KMS-11 (cell line): ENCODE results near the gene GLB1L2.
"Not testable (repeated sequence)": the region's sequence is repeated elsewhere in the genome, so short reads cannot be mapped to it uniquely, and the experiment has no call there.

Experiments used
- H2AFZ ChIP-seq: fragments of 200-600 bp; sonication (generic); 2 replicates; pipeline ENCODE4 v1.6.1; 2016; ENCODE audit warnings: antibody characterized with exemption, mixed run types, low read depth
- H3K27ac ChIP-seq: fragments of 200-600 bp; sonication (generic); 2 replicates; pipeline ENCODE4 v1.6.1; 2016; ENCODE audit warnings: mild to moderate bottlenecking, mixed run types
- H3K27me3 ChIP-seq: fragments of 200-600 bp; sonication (generic); 2 replicates; pipeline ENCODE4 v1.6.1; 2017; ENCODE audit warnings: mild to moderate bottlenecking, low read depth, mixed run types, moderate library complexity; ENCODE audit not compliant: insufficient read depth
- H3K36me3 ChIP-seq: fragments of 200-600 bp; sonication (generic); 2 replicates; pipeline ENCODE4 v1.6.1; 2017; ENCODE audit warnings: mild to moderate bottlenecking, mixed run types; ENCODE audit not compliant: insufficient read depth
- H3K4me1 ChIP-seq: fragments of 200-600 bp; sonication (generic); 2 replicates; pipeline ENCODE4 v1.6.1; 2016; ENCODE audit warnings: mild to moderate bottlenecking, low read depth, mixed run types; ENCODE audit not compliant: poor library complexity, severe bottlenecking
- H3K4me2 ChIP-seq: fragments of 200-600 bp; sonication (generic); 2 replicates; pipeline ENCODE4 v1.7.0; 2016; ENCODE audit warnings: mild to moderate bottlenecking, mixed run types
- H3K4me3 ChIP-seq: fragments of 200-600 bp; sonication (generic); IDR thresholded peaks from 2 replicates; pipeline ENCODE4 v1.6.1; 2017; ENCODE audit warnings: low read depth, low read length, mixed read lengths; ENCODE audit not compliant: insufficient read depth
- H3K79me2 ChIP-seq: fragments of 200-600 bp; sonication (generic); 2 replicates; pipeline ENCODE4 v1.6.1; 2016; ENCODE audit warnings: low read depth, mixed run types; ENCODE audit not compliant: insufficient read depth
- H3K9ac ChIP-seq: fragments of 200-600 bp; sonication (generic); 2 replicates; pipeline ENCODE4 v1.6.1; 2016; ENCODE audit warnings: mild to moderate bottlenecking, mixed run types
- H4K20me1 ChIP-seq: fragments of 200-600 bp; sonication (generic); 2 replicates; pipeline ENCODE4 v1.6.1; 2016; ENCODE audit warnings: mild to moderate bottlenecking, mixed run types; ENCODE audit not compliant: insufficient read depth
- TF ChIP-seq, protein P1 (sequence below): fragments of 200-600 bp; sonication (generic); conservative IDR thresholded peaks from 2 replicates; pipeline ENCODE4 v1.6.1; 2017; ENCODE audit warnings: low read depth, mild to moderate bottlenecking, antibody characterized with exemption, low read length, moderate library complexity, mixed read lengths

Gene GLB1L2

GRCh38 chr11:134331354-134332188 is at the start of gene GLB1L2:
Gene GLB1L2 (plus strand): TSS chr11:134331988. CDS start chr11:134332062, 74 bp downstream.
- Histone ChIP-seq H2AFZ (peak within 1 kb of the TSS; percentile 66), H4K20me1 (no peaks in the 10 kb centered on the region), H3K9ac (peak within 1 kb of the TSS; percentile 82), H3K4me1 (peaks cover 3% of the 10 kb centered on the region), H3K4me2 (peak within 1 kb of the TSS; percentile 79), H3K36me3 (no peaks in the 10 kb centered on the region), H3K27ac (0 out of 2 replicates have a peak within 1 kb of the TSS, but pooled peaks have one; percentile 24), H3K79me2 (0 out of 2 replicates have a peak, but pooled peaks cover 4% of the 10 kb centered on the region), H3K27me3 (no peaks in the 10 kb centered on the region), H3K4me3 (no peak within 1 kb of the TSS)
- TF ChIP-seq, protein P1, sequence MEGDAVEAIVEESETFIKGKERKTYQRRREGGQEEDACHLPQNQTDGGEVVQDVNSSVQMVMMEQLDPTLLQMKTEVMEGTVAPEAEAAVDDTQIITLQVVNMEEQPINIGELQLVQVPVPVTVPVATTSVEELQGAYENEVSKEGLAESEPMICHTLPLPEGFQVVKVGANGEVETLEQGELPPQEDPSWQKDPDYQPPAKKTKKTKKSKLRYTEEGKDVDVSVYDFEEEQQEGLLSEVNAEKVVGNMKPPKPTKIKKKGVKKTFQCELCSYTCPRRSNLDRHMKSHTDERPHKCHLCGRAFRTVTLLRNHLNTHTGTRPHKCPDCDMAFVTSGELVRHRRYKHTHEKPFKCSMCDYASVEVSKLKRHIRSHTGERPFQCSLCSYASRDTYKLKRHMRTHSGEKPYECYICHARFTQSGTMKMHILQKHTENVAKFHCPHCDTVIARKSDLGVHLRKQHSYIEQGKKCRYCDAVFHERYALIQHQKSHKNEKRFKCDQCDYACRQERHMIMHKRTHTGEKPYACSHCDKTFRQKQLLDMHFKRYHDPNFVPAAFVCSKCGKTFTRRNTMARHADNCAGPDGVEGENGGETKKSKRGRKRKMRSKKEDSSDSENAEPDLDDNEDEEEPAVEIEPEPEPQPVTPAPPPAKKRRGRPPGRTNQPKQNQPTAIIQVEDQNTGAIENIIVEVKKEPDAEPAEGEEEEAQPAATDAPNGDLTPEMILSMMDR: no peak

DNA sequence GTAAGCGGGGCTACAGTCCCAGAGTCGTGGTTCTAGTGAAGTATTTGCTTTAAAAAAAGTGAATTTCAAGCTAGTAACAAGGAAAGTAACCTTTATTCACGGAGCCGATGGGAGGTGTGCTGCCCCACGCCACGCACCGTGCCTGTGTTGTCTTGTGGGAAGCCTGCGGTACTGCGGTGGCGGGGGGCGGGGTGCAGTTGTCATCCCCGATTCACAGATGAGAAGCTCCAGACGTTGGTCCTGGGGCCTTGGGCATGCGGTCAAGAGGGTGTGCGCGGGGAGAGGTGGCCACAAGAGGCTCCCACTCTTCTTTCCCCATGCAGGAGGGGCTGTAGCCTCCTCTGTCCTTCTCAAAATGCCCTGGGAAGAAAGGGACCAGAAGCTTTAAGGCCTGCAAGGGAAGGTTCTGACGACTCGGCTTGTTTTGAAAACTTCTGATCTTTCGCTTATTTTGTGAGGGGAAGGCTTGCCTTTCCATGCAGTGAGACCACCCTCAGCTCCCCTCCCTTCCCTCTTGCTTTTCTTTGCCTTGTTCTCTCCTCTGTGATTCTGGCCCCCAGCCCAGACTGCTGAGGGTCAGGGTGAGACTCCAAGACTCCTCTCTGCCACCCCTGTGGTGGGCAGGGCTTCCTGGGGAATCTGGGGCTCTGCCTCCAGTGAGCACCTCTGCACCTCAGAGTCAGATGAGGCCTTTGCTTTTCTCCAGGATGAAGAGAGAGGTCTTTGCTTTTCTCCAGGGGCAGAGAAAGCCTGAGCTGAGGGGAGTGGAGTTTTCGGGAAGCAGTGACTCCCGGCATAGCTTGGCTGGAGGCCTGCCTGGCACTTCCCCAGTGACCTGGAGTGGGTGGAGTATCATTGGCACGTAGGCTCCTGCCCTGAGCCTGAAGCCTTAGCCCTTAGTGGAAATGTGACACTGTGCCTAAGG is 49.4 kb upstream of the GLB1L2 start:
- H2AFZ ChIP-seq: no peak overlapping the region
- H3K36me3 ChIP-seq: no peaks in the 10 kb centered on the region
- no peaks in the 10 kb centered on the region for H3K4me1 ChIP-seq
- no peak overlapping the region for H3K4me2 ChIP-seq
- TF ChIP-seq, protein P1: no peak
- H4K20me1 ChIP-seq: no peaks in the 10 kb centered on the region
- H3K9ac ChIP-seq: no peak overlapping the region
- no peak overlapping the region for H3K4me3 ChIP-seq
- H3K79me2 ChIP-seq: no peaks in the 10 kb centered on the region
- H3K27me3 ChIP-seq: no peaks in the 10 kb centered on the region
- H3K27ac ChIP-seq: no peak overlapping the region

DNA sequence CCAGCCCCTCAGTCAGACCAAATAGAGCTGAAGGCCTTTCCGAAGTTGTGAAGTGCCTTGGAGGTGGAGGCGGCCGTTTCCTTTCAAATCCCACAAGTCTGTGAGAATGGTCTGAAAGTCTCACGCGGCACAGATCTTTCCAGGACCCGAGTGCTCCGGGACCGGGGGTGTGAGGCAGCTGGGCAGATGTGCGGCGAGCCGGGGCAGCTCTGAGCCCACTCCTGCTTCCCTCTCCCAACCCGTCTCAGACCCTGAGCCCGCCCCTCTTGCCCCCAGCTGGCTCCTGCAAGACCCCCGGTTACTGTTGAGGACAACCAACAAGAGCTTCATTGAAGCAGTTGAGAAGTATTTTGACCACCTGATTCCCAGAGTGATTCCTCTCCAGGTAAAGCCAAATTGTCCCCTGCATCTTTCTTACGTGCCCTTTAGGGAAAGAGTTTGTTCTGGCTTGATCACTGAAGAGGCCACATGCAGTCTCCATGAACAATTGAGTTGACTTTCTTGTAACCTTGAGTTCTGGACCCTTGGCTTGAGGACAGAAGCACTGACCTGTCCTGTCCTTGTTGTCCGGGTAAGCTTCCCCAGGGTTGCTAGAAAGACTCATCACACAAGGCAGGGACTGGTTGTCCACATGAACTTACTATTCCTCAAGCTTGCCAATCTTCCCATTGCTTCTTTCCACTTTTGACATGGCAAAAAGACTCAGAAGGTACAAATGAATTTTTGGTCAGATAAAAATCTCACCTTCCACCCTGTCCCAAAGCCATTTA is 48.1 kb upstream of the GLB1L2 start:
- Histone ChIP-seq H2AFZ (no peak overlapping the region), H3K4me3 (no peak overlapping the region), H3K27ac (no peak overlapping the region), H3K27me3 (no peaks in the 10 kb centered on the region), H4K20me1 (no peaks in the 10 kb centered on the region), H3K79me2 (no peaks in the 10 kb centered on the region), H3K4me2 (no peak overlapping the region), H3K36me3 (no peaks in the 10 kb centered on the region), H3K4me1 (no peaks in the 10 kb centered on the region), H3K9ac (no peak overlapping the region)
- TF ChIP-seq, protein P1: no peak

GRCh38 chr11:134284349-134284748 is 47.4 kb upstream of the GLB1L2 start:
- not testable (repeated sequence) for H2AFZ ChIP-seq, H3K4me1 ChIP-seq, H4K20me1 ChIP-seq, H3K79me2 ChIP-seq, H3K9ac ChIP-seq, H3K36me3 ChIP-seq, H3K27me3 ChIP-seq, H3K4me2 ChIP-seq, H3K4me3 ChIP-seq, H3K27ac ChIP-seq
